ENCODE data around the gene PDE6A.

GRCh38 chr5:149886060-149886459 is 58.5 kb downstream of the PDE6A start:
- TF ChIP-seq CTCF (IDR thresholded peaks at IDR 0.05) (no peak), POLR2A (IDR thresholded peaks at IDR 0.05) (no peak)
